IMR-90 (cell line): Measurements from ENCODE around the gene PNKD. TPM values are rescaled to one million over a fixed set of nuclear protein-coding genes. Genes with fewer than 3 reads are reported as not detected.

Experiments used
- ATAC-seq: fragments of 200-7000 bp; cut with Tn5 transposase; 2 replicates; pipeline ENCODE4 v1.9.1; 2020; ENCODE audit warnings: low read depth, mild to moderate bottlenecking, moderate library complexity
- BruUV-seq: library from RNA; stranded (reverse); fragments of 400-500 nt; replicated peaks from 2 replicates; lab custom pipeline; 2021; lab: Mats Ljungman, UMichigan
- CTCF ChIA-PET: fragments of 300-600 bp; formaldehyde crosslinking; extraction: SDS; loops from one replicate; lab custom pipeline; 2021; ENCODE audit warnings: antibody characterized with exemption; lab: Yijun Ruan, JAX
- POLR2A ChIA-PET: fragments of 300-600 bp; sonication (Branson Sonifier 250); formaldehyde crosslinking; loops from one replicate; lab custom pipeline; 2022; ENCODE audit warnings: antibody characterized with exemption; ENCODE audit not compliant: unreplicated experiment; lab: Charles Lee
- DNase-seq: peaks from one replicate; pipeline ENCODE4 v3.0.0; 2013
- H2AFZ ChIP-seq: replicated peaks from 2 replicates; pipeline ENCODE3; 2013; ENCODE audit warnings: low read length, mild to moderate bottlenecking; ENCODE audit not compliant: poor library complexity
- H2AK5ac ChIP-seq: 2 replicates; pipeline ENCODE4 v1.6.1; 2013; ENCODE audit warnings: low read depth, low read length, inconsistent platforms
- H2AK9ac ChIP-seq: replicated peaks from 2 replicates; pipeline ENCODE3; 2013; ENCODE audit warnings: mild to moderate bottlenecking, low read depth, low read length, moderate library complexity; ENCODE audit not compliant: poor library complexity
- H2BK120ac ChIP-seq: 2 replicates; pipeline ENCODE4 v1.6.1; 2013; ENCODE audit warnings: low read depth, low read length, inconsistent platforms
- H2BK15ac ChIP-seq: 3 replicates; pipeline ENCODE4 v1.6.1; 2013; ENCODE audit warnings: low read depth, low read length, inconsistent platforms
- H2BK20ac ChIP-seq: 2 replicates; pipeline ENCODE4 v1.6.1; 2013; ENCODE audit warnings: low read depth, mild to moderate bottlenecking, inconsistent platforms, low read length, moderate library complexity
- H2BK5ac ChIP-seq: 2 replicates; pipeline ENCODE4 v1.6.1; 2013; ENCODE audit warnings: mild to moderate bottlenecking, low read depth, low read length, inconsistent platforms; ENCODE audit not compliant: poor library complexity, severe bottlenecking
- H3K14ac ChIP-seq: replicated peaks from 2 replicates; pipeline ENCODE4 v1.6.1; 2013; ENCODE audit warnings: low read depth, low read length, inconsistent platforms
- H3K18ac ChIP-seq: 2 replicates; pipeline ENCODE4 v1.6.1; 2013; ENCODE audit warnings: low read depth, low read length, control low read depth
- H3K23ac ChIP-seq: 2 replicates; pipeline ENCODE4 v1.6.1; 2013; ENCODE audit warnings: low read depth, low read length, inconsistent platforms
- H3K27ac ChIP-seq: 2 replicates; pipeline ENCODE4 v1.5.1; 2013; ENCODE audit warnings: mild to moderate bottlenecking, control low read depth, low read length; ENCODE audit not compliant: insufficient read depth
- H3K27me3 ChIP-seq: 2 replicates; pipeline ENCODE4 v1.6.1; 2013; ENCODE audit warnings: low read length; ENCODE audit not compliant: control insufficient read depth, insufficient read depth
- H3K36me3 ChIP-seq: 2 replicates; pipeline ENCODE4 v1.6.1; 2013; ENCODE audit warnings: low read length, mixed read lengths; ENCODE audit not compliant: control insufficient read depth, insufficient read depth
- H3K4ac ChIP-seq: 2 replicates; pipeline ENCODE4 v1.6.1; 2013; ENCODE audit warnings: low read depth, low read length, inconsistent platforms
- H3K4me1 ChIP-seq: 2 replicates; pipeline ENCODE4 v1.6.1; 2013; ENCODE audit warnings: low read length, mixed read lengths; ENCODE audit not compliant: control insufficient read depth, insufficient read depth
- H3K4me2 ChIP-seq: 2 replicates; pipeline ENCODE4 v1.6.1; 2013; ENCODE audit warnings: low read depth, mild to moderate bottlenecking, control low read depth, low read length, moderate library complexity
- H3K4me3 ChIP-seq: 2 replicates; pipeline ENCODE4 v1.5.1; 2013; ENCODE audit warnings: low read depth, mild to moderate bottlenecking, control low read depth, low read length, moderate library complexity; ENCODE audit not compliant: insufficient read depth
- H3K56ac ChIP-seq: 2 replicates; pipeline ENCODE4 v1.6.1; 2013; ENCODE audit warnings: low read length, inconsistent platforms; ENCODE audit not compliant: insufficient read depth; ENCODE audit errors: extremely low read depth
- H3K79me1 ChIP-seq, 2 experiments: 2 replicates each; pipeline ENCODE4 v1.6.1; 2013; ENCODE audit warnings: low read length in 2 of 2, inconsistent platforms in 1 of 2, low read depth in 1 of 2
- H3K9ac ChIP-seq: 2 replicates; pipeline ENCODE4 v1.6.1; 2013; ENCODE audit warnings: low read depth, low read length, control low read depth
- H3K9me1 ChIP-seq: 2 replicates; pipeline ENCODE4 v1.6.1; 2013; ENCODE audit warnings: low read length, inconsistent platforms; ENCODE audit not compliant: insufficient read depth
- H3K9me3 ChIP-seq: 2 replicates; pipeline ENCODE4 v1.6.1; 2013; ENCODE audit warnings: low read length; ENCODE audit not compliant: control insufficient read depth, insufficient read depth
- H4K20me1 ChIP-seq: 2 replicates; pipeline ENCODE4 v1.6.1; 2013; ENCODE audit warnings: low read length, inconsistent platforms; ENCODE audit not compliant: insufficient read depth
- H4K5ac ChIP-seq: 2 replicates; pipeline ENCODE4 v1.6.1; 2013; ENCODE audit warnings: mild to moderate bottlenecking, low read depth, low read length, control low read depth
- H4K8ac ChIP-seq, 2 experiments: 2 replicates each; pipeline ENCODE4 v1.6.1; 2013; ENCODE audit warnings: low read depth in 2 of 2, low read length in 2 of 2, control low read depth in 1 of 2, inconsistent platforms in 1 of 2
- H4K91ac ChIP-seq: 2 replicates; pipeline ENCODE4 v1.6.1; 2013; ENCODE audit warnings: low read depth, low read length, inconsistent platforms; ENCODE audit not compliant: insufficient read depth
- BHLHE40 ChIP-seq: fragments of 150-350 bp; IDR thresholded peaks from 2 replicates; pipeline ENCODE4 v1.6.1; 2016; ENCODE audit warnings: mild to moderate bottlenecking, low read depth, low read length
- CEBPB ChIP-seq: IDR thresholded peaks from 2 replicates; pipeline ENCODE4 v1.6.1; 2012; ENCODE audit warnings: low read depth, low read length, improper control_type of control experiment
- CHD1 ChIP-seq: IDR thresholded peaks from 2 replicates; pipeline ENCODE4 v1.6.1; 2012; ENCODE audit warnings: low read depth, low read length, improper control_type of control experiment
- CTCF ChIP-seq: conservative IDR thresholded peaks from 2 replicates; pipeline ENCODE4 v1.5.1; 2012; ENCODE audit warnings: mild to moderate bottlenecking, low read depth, low read length, improper control_type of control experiment
- ELK1 ChIP-seq: fragments of 150-350 bp; IDR thresholded peaks from 2 replicates; pipeline ENCODE4 v1.6.1; 2016; ENCODE audit warnings: low read depth, mild to moderate bottlenecking, low read length, moderate library complexity, borderline replicate concordance
- MAZ ChIP-seq: IDR thresholded peaks from 2 replicates; pipeline ENCODE4 v1.6.1; 2012; ENCODE audit warnings: low read depth, mild to moderate bottlenecking, low read length, improper control_type of control experiment, moderate library complexity, borderline replicate concordance
- POLR2A ChIP-seq: IDR thresholded peaks from 2 replicates; pipeline ENCODE4 v1.6.1; 2012; ENCODE audit warnings: mild to moderate bottlenecking, low read depth, low read length
- RAD21 ChIP-seq: IDR thresholded peaks from 2 replicates; pipeline ENCODE4 v1.6.1; 2012; ENCODE audit warnings: low read length, improper control_type of control experiment
- RCOR1 ChIP-seq: IDR thresholded peaks from 2 replicates; pipeline ENCODE4 v1.6.1; 2012; ENCODE audit warnings: mild to moderate bottlenecking, low read length, improper control_type of control experiment; ENCODE audit not compliant: insufficient replicate concordance
- USF2 ChIP-seq: fragments of 150-350 bp; IDR thresholded peaks from 2 replicates; pipeline ENCODE4 v1.6.1; 2017; ENCODE audit warnings: mild to moderate bottlenecking, antibody characterized with exemption, low read length, low read depth
- WGBS, 2 experiments: methylation state at CpG; one replicate each; pipeline versions ENCODE4 v1.1.5 to v1.1.7; 2013; ENCODE audit warnings: missing lambda C conversion rate in 2 of 2; ENCODE audit not compliant: insufficient read length in 1 of 2; ENCODE audit errors: extremely low coverage in 2 of 2; 5-methylcytosine and 5-hydroxymethylcytosine counted together
- dilution Hi-C: fragments of 300-500 bp; cut with HindIII; formaldehyde crosslinking; loops from one replicate; pipeline ENCODE4 v1.14.3; 2018; ENCODE audit warnings: low sequenced_read_pairs; ENCODE audit not compliant: unreplicated experiment
- in situ Hi-C: fragments of 300-500 bp; cut with MboI; formaldehyde crosslinking; loops from 3 replicates; pipeline ENCODE4 v1.14.3; 2019; ENCODE audit warnings: low sequenced_read_pairs, inconsistent platforms, mixed read lengths
- intact Hi-C: fragments of 100-400 bp; cut with micrococcal nuclease; formaldehyde crosslinking; loops from 2 replicates; pipeline ENCODE4 v1.10.0; 2022
- polyA plus RNA-seq, 3 experiments: library from polyadenylated mRNA; depleted of rRNA; stranded (reverse); fragments of >200 nt; gene quantifications; 2 replicates each; pipeline ENCODE4 v1.2.3, GENCODE V29; 2012; ENCODE audit warnings: low replicate concordance in 1 of 3
- total RNA-seq: library from RNA; depleted of rRNA; stranded (reverse); fragments of >200 nt; gene quantifications from 2 replicates; pipeline ENCODE4 v1.2.3, GENCODE V29; 2012

PNKD gene
- total and polyA plus RNA-seq, 2 of the 4 experiments (the other 2 are of a cell fraction), result 19.2 to 68.5 TPM

DNA sequence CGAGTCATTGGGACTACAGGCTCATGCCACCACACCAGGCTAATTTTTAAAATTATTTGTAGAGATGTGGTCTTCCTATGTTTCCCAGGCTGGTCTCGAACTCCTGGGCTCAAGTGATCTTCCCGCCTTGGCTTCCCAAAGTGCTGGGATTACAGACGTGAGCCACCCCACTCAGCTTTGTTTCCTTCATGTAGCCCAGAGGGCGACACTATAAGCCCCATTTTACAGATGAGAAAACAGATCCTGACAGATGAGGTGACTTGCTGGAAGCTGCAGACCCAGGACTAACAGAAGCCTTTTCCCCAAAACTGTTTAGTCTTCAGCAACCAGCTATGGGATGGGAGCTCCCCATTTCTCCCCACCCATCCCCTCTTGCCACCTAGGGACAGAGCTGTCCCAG is 122.1 kb downstream of the PNKD start:
- dilution Hi-C loops, result no loop called here
- Histone ChIP-seq H3K4me3 (no peak overlapping the region), H2BK20ac (no peak overlapping the region), H3K9me1 (0 out of 2 replicates have a peak, but pooled peaks cover 2% of the 10 kb centered on the region), H2AK5ac (no peak overlapping the region), H2BK5ac (no peak overlapping the region), H3K9me3 (no peaks in the 10 kb centered on the region), H3K4me2 (no peak overlapping the region), H3K36me3 (no peaks in the 10 kb centered on the region), H4K5ac (no peak overlapping the region), H3K4me1 (peaks cover 9% of the 10 kb centered on the region), H2AFZ (no peak overlapping the region), H4K91ac (no peak overlapping the region), H3K27me3 (no peaks in the 10 kb centered on the region), H4K20me1 (no peaks in the 10 kb centered on the region), H3K18ac (no peak overlapping the region), H3K27ac (no peak overlapping the region), H4K8ac (no peak overlapping the region), H3K14ac (no peak overlapping the region), H3K9ac (no peak overlapping the region), H3K56ac (no peak overlapping the region), H2BK120ac (no peak overlapping the region), H3K23ac (no peak overlapping the region), H3K4ac (no peak overlapping the region), H3K79me1 (peaks cover 2 to 5% of the 10 kb centered on the region in 2 experiments; a peak in 2 of 4 replicates), H2BK15ac (no peak overlapping the region), H2AK9ac (no peak overlapping the region)
- TF ChIP-seq MAZ, result no peak
- no peak for TF ChIP-seq CHD1
- TF ChIP-seq ELK1, result no peak
- TF ChIP-seq USF2, result no peak
- TF ChIP-seq CTCF, result no peak
- no peak for TF ChIP-seq RAD21
- no peak for TF ChIP-seq POLR2A
- TF ChIP-seq CEBPB, result no peak
- TF ChIP-seq BHLHE40, result no peak
- TF ChIP-seq RCOR1, result no peak
- ATAC-seq (no peak), DNase-seq (no peak)
- no TSS peak for BruUV-seq
- in situ Hi-C loops, result loop anchor here (10.0 kb wide), 1 partner anchor 118 kb away; the partner anchor contains the start of genes AAMP and PNKD
- WGBS, 2 experiments, result 70% methylated on average over 2 of the region's 5 CpGs; no CpG with 5 or more reads in 1 of the 2 experiments
- intact Hi-C loops, result no loop called here
- ChIA-PET CTCF (interaction anchor here (0.6 kb wide), 1 partner anchor 68 kb away, joined by 3 read pairs; no protein-coding TSS in a partner anchor), POLR2A (interaction anchor here (0.6 kb wide), 1 partner anchor 22 kb away, joined by 5 read pairs; no protein-coding TSS in a partner anchor)
